ENCODE results near the gene RIPK1. TPM values are rescaled to one million over a fixed set of nuclear protein-coding genes. Genes with fewer than 3 reads are reported as not detected.

The RIPK1 gene
- total and polyA plus RNA-seq, 4 donors = 12.1 to 24.1 (median 19.7) TPM

DNA sequence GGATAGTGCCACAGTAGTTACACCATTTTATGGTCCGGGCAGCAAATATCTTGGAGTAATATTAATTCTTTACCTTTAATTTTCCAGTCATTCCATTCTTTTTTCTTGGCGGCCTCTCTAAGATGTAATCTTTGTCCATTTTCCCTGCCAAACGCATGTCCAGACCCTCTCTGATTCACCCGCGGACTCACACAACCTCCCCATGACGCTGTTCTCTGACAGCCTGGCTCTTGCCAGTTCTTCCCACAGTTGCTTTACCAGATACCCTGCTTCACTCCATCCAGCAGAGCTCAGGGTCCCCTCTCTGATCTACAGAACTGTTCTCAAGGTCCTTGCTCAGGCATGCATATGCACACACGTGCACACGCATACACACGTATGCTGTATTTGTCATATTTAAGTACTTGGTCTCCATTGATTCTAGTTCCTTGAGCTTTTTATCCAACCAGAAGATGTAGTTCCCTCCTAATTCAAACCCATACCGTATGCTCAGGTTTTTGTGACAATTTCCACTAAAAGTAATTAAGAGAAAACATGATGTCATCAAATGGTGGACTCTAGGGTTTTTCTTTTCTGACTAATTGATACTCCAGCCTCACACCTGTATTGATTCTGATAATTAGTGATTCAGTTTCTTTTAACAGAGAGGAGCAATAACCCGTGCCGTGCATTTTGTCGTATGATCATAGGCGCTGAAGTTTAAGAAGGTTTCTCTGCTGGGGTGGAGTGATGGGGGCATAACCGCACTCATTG lies 60.2 kb downstream of the RIPK1 start:
- no peak for DNase-seq
- no peak overlapping the region for H3K27ac ChIP-seq (ENCODE audit: low read depth in 1 of 2, low read length in 1 of 2)
- no peak overlapping the region for H3K4me3 ChIP-seq
- peaks cover 0 to 19% (median 12%) of the 10 kb centered on the region in 4 donors for H3K36me3 ChIP-seq (ENCODE audit: control insufficient read depth in 4 of 4, insufficient read depth in 4 of 4, low read length in 4 of 4)
- no peaks in the 10 kb centered on the region for H3K27me3 ChIP-seq (ENCODE audit: control insufficient read depth in 3 of 3, insufficient read depth in 3 of 3, low read length in 2 of 3)
- ATAC-seq (ENCODE audit: insufficient read depth, low FRiP score) = no peak
- WGBS, 2 donors = 95 to 98% methylated on average over 15 of the region's 15 CpGs
- no peaks in the 10 kb centered on the region for H3K4me1 ChIP-seq (ENCODE audit: control insufficient read depth in 5 of 5, insufficient read depth in 5 of 5, low read length in 5 of 5)
- no peak for TF ChIP-seq CTCF (IDR thresholded peaks at IDR 0.05; ENCODE audit: control extremely low read depth, extremely low read depth)
- H3K9ac ChIP-seq (ENCODE audit: insufficient read depth in 1 of 2, low read length in 2 of 2) = no peak overlapping the region
- H3K9me3 ChIP-seq (ENCODE audit: control insufficient read depth in 4 of 4, insufficient read depth in 3 of 4, low read length in 3 of 4) = no peaks in the 10 kb centered on the region

DNA sequence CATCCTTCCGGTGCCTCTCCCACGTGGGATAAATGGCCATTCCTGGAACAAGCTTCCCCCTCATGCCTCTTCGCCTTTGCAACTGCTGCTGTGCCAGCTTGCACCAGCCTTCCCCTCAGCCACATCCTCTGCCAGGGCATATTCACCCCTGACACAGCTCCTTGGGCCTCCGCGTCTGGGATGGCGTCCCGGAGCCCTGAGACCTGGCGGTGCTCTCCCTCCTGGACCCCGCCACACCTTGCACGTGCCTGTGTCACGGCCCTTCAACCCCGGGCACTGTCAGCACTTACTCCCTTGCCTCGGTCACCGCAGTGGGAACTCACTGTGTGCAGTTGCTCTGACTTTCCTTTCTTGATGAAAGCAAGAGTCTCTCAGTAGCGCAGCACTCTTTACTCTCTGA lies 63.4 kb downstream of the RIPK1 start:
- H3K27ac ChIP-seq (ENCODE audit: low read depth in 1 of 2, low read length in 1 of 2) = no peak overlapping the region
- DNase-seq (no peak), ATAC-seq (ENCODE audit: insufficient read depth, low FRiP score) (no peak)
- no peaks in the 10 kb centered on the region for H3K4me1 ChIP-seq (ENCODE audit: control insufficient read depth in 5 of 5, insufficient read depth in 5 of 5, low read length in 5 of 5)
- 94% methylated on average over 15 of the region's 15 CpGs for WGBS, 2 donors
- peaks cover 0 to 33% (median 14%) of the 10 kb centered on the region in 4 donors for H3K36me3 ChIP-seq (ENCODE audit: control insufficient read depth in 4 of 4, insufficient read depth in 4 of 4, low read length in 4 of 4)
- H3K9me3 ChIP-seq (ENCODE audit: control insufficient read depth in 4 of 4, insufficient read depth in 3 of 4, low read length in 3 of 4) = no peaks in the 10 kb centered on the region
- no peak for TF ChIP-seq CTCF (IDR thresholded peaks at IDR 0.05; ENCODE audit: control extremely low read depth, extremely low read depth)
- H3K4me3 ChIP-seq = no peak overlapping the region
- H3K27me3 ChIP-seq (ENCODE audit: control insufficient read depth in 3 of 3, insufficient read depth in 3 of 3, low read length in 2 of 3) = no peaks in the 10 kb centered on the region
- no peak overlapping the region for H3K9ac ChIP-seq (ENCODE audit: insufficient read depth in 1 of 2, low read length in 2 of 2)

- Histone ChIP-seq H3K36me3 (ENCODE audit: control insufficient read depth in 4 of 4, insufficient read depth in 4 of 4, low read length in 4 of 4) (peaks cover 0 to 45% (median 16%) of the 10 kb centered on the region in 4 donors), H3K9me3 (ENCODE audit: control insufficient read depth in 4 of 4, insufficient read depth in 3 of 4, low read length in 3 of 4) (no peaks in the 10 kb centered on the region), H3K9ac (ENCODE audit: insufficient read depth in 1 of 2, low read length in 2 of 2) (no peak overlapping the region), H3K4me3 (no peak overlapping the region), H3K4me1 (ENCODE audit: control insufficient read depth in 5 of 5, insufficient read depth in 5 of 5, low read length in 5 of 5) (no peaks in the 10 kb centered on the region), H3K27ac (ENCODE audit: low read depth in 1 of 2, low read length in 1 of 2) (no peak overlapping the region), H3K27me3 (ENCODE audit: control insufficient read depth in 3 of 3, insufficient read depth in 3 of 3, low read length in 2 of 3) (no peaks in the 10 kb centered on the region)
- no peak for TF ChIP-seq CTCF (IDR thresholded peaks at IDR 0.05; ENCODE audit: control extremely low read depth, extremely low read depth)
- 94% methylated on average over 9 of the region's 9 CpGs for WGBS, 2 donors
- DNase-seq (no peak), ATAC-seq (ENCODE audit: insufficient read depth, low FRiP score) (no peak)
Measured at GRCh38 chr6:3133515-3133914, 65.2 kb downstream of the RIPK1 start.

Measured in lung (tissue), 12 donors.